ENCODE measurements around the gene SHOC2.

DNA sequence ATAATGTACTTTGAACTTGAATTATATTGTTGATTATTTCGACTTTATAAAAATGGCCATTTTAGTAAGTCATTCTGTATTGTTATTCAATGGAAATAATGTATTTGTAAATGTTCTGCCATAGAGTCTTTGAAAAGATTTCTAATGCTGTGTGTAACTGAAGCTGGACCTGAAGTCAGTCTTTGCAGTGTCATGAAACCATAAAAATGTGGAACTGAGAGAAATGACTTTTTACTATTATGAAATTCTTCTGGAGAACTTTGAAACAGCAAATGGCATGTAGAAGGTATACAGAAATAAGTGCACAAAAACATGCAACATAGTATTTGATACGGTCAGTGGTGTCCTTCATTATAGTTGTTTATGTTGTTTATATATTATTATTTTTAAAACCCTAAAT, 97.7 kb downstream of the SHOC2 start:
- no peak for TF ChIP-seq EZH2 (IDR thresholded peaks at IDR 0.05; ENCODE audit: low read depth, unreplicated experiment)
- TF ChIP-seq, protein P1, sequence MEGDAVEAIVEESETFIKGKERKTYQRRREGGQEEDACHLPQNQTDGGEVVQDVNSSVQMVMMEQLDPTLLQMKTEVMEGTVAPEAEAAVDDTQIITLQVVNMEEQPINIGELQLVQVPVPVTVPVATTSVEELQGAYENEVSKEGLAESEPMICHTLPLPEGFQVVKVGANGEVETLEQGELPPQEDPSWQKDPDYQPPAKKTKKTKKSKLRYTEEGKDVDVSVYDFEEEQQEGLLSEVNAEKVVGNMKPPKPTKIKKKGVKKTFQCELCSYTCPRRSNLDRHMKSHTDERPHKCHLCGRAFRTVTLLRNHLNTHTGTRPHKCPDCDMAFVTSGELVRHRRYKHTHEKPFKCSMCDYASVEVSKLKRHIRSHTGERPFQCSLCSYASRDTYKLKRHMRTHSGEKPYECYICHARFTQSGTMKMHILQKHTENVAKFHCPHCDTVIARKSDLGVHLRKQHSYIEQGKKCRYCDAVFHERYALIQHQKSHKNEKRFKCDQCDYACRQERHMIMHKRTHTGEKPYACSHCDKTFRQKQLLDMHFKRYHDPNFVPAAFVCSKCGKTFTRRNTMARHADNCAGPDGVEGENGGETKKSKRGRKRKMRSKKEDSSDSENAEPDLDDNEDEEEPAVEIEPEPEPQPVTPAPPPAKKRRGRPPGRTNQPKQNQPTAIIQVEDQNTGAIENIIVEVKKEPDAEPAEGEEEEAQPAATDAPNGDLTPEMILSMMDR (conservative IDR thresholded peaks at IDR 0.05; ENCODE audit: low read depth in 2 of 2) = no peak
- TF ChIP-seq CREB1 (CRISPR knock-in tag; IDR thresholded peaks at IDR 0.05; ENCODE audit: low read depth) = no peak
- TF ChIP-seq, protein P2, sequence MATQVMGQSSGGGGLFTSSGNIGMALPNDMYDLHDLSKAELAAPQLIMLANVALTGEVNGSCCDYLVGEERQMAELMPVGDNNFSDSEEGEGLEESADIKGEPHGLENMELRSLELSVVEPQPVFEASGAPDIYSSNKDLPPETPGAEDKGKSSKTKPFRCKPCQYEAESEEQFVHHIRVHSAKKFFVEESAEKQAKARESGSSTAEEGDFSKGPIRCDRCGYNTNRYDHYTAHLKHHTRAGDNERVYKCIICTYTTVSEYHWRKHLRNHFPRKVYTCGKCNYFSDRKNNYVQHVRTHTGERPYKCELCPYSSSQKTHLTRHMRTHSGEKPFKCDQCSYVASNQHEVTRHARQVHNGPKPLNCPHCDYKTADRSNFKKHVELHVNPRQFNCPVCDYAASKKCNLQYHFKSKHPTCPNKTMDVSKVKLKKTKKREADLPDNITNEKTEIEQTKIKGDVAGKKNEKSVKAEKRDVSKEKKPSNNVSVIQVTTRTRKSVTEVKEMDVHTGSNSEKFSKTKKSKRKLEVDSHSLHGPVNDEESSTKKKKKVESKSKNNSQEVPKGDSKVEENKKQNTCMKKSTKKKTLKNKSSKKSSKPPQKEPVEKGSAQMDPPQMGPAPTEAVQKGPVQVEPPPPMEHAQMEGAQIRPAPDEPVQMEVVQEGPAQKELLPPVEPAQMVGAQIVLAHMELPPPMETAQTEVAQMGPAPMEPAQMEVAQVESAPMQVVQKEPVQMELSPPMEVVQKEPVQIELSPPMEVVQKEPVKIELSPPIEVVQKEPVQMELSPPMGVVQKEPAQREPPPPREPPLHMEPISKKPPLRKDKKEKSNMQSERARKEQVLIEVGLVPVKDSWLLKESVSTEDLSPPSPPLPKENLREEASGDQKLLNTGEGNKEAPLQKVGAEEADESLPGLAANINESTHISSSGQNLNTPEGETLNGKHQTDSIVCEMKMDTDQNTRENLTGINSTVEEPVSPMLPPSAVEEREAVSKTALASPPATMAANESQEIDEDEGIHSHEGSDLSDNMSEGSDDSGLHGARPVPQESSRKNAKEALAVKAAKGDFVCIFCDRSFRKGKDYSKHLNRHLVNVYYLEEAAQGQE (IDR thresholded peaks at IDR 0.05; ENCODE audit: unreplicated experiment) = no peak
